Measurements from ENCODE around the gene CFAP45. TPM values are rescaled to one million over a fixed set of nuclear protein-coding genes. Genes with fewer than 3 reads are reported as not detected.

The CFAP45 gene
- total and polyA plus RNA-seq, 9 of the 15 experiments (the other 6 are each of a cell fraction or from before 2014, with no cell fraction given): 0.65 to 2.4 (median 1.5) TPM

DNA sequence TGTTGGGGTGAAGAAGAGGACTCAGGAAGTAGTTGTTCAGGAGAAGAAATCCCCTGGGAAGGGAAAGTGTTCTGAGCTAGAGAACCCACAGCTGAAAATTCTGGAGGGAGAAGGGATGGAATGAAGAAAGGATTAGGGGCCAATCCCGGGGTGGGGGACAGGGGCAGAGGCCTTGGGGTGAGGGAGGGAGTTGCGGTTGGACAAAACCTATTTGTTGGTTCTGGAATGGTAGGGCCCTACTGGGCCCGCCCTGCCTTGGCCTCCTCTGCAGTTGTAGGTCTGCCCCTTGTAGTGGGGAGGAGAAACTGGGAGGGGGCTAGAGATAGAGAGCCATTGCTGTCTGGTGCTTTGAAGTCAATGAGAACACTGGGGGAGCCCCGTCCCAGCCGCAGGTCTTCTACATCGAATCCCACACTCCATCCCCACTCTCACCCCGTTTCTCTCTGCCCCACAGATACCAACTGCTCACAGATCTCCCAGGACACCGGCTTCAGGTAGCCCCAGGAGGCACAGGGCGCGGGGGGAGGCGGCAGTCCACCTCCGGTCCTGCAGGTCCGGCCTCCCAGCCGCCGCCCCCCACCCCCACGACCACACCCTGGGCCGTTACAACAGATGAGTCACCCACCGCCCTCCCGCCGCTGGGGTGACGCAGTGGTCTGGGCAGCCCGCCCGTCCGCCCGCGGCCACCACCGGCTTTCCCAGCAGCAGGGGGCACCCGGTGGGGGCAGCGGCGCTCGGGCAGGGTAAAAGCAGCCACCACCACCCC, 24.2 kb upstream of the CFAP45 start (continued):
- TF ChIP-seq PHF20 (IDR thresholded peaks at IDR 0.05; ENCODE audit: partially characterized antibody) (no peak), ETV5 (CRISPR knock-in tag; IDR thresholded peaks at IDR 0.05; ENCODE audit: low read depth) (peak; percentile 79), ZNF76 (CRISPR knock-in tag; IDR thresholded peaks at IDR 0.05; ENCODE audit: borderline replicate concordance) (no peak), MAFF (IDR thresholded peaks at IDR 0.05; ENCODE audit: low read length) (no peak), XRCC5 (IDR thresholded peaks at IDR 0.05; ENCODE audit: low read depth, low read length) (no peak), ZNF41 (CRISPR knock-in tag; conservative IDR thresholded peaks at IDR 0.05) (no peak), SPI1 (IDR thresholded peaks at IDR 0.05; ENCODE audit: borderline replicate concordance, low read depth, low read length) (no peak), MIER1 (IDR thresholded peaks at IDR 0.05; ENCODE audit: low read depth) (no peak), ELF1 (tag; IDR thresholded peaks at IDR 0.05) (no peak), MEIS2 (IDR thresholded peaks at IDR 0.05; ENCODE audit: partially characterized antibody) (no peak), ZBED1 (IDR thresholded peaks at IDR 0.05) (no peak), THRAP3 (IDR thresholded peaks at IDR 0.05; ENCODE audit: borderline replicate concordance) (0 out of 2 replicates have a peak, but pooled peaks have one; percentile 22), NR4A1 (CRISPR knock-in tag; IDR thresholded peaks at IDR 0.05) (no peak), NR4A1 (tag; IDR thresholded peaks at IDR 0.05) (no peak), CBFA2T3 (IDR thresholded peaks at IDR 0.05) (peak; percentile 59), SMARCA4 (IDR thresholded peaks at IDR 0.05) (peak; percentile 66), XRCC3 (IDR thresholded peaks at IDR 0.05) (no peak)
- TF ChIP-seq, protein P1, sequence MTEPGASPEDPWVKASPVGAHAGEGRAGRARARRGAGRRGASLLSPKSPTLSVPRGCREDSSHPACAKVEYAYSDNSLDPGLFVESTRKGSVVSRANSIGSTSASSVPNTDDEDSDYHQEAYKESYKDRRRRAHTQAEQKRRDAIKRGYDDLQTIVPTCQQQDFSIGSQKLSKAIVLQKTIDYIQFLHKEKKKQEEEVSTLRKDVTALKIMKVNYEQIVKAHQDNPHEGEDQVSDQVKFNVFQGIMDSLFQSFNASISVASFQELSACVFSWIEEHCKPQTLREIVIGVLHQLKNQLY (CRISPR knock-in tag; conservative IDR thresholded peaks at IDR 0.05): no peak
- TF ChIP-seq, protein P2, sequence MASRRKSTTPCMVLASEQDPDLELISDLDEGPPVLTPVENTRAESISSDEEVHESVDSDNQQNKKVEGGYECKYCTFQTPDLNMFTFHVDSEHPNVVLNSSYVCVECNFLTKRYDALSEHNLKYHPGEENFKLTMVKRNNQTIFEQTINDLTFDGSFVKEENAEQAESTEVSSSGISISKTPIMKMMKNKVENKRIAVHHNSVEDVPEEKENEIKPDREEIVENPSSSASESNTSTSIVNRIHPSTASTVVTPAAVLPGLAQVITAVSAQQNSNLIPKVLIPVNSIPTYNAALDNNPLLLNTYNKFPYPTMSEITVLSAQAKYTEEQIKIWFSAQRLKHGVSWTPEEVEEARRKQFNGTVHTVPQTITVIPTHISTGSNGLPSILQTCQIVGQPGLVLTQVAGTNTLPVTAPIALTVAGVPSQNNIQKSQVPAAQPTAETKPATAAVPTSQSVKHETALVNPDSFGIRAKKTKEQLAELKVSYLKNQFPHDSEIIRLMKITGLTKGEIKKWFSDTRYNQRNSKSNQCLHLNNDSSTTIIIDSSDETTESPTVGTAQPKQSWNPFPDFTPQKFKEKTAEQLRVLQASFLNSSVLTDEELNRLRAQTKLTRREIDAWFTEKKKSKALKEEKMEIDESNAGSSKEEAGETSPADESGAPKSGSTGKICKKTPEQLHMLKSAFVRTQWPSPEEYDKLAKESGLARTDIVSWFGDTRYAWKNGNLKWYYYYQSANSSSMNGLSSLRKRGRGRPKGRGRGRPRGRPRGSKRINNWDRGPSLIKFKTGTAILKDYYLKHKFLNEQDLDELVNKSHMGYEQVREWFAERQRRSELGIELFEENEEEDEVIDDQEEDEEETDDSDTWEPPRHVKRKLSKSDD (conservative IDR thresholded peaks at IDR 0.05; ENCODE audit: low read length): no peak
- TF ChIP-seq, protein P3, sequence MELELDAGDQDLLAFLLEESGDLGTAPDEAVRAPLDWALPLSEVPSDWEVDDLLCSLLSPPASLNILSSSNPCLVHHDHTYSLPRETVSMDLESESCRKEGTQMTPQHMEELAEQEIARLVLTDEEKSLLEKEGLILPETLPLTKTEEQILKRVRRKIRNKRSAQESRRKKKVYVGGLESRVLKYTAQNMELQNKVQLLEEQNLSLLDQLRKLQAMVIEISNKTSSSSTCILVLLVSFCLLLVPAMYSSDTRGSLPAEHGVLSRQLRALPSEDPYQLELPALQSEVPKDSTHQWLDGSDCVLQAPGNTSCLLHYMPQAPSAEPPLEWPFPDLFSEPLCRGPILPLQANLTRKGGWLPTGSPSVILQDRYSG (tag; conservative IDR thresholded peaks at IDR 0.05; ENCODE audit: low read depth): no peak
- TF ChIP-seq, protein P4, sequence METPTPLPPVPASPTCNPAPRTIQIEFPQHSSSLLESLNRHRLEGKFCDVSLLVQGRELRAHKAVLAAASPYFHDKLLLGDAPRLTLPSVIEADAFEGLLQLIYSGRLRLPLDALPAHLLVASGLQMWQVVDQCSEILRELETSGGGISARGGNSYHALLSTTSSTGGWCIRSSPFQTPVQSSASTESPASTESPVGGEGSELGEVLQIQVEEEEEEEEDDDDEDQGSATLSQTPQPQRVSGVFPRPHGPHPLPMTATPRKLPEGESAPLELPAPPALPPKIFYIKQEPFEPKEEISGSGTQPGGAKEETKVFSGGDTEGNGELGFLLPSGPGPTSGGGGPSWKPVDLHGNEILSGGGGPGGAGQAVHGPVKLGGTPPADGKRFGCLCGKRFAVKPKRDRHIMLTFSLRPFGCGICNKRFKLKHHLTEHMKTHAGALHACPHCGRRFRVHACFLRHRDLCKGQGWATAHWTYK (CRISPR knock-in tag; IDR thresholded peaks at IDR 0.05): no peak
- TF ChIP-seq, protein P5, sequence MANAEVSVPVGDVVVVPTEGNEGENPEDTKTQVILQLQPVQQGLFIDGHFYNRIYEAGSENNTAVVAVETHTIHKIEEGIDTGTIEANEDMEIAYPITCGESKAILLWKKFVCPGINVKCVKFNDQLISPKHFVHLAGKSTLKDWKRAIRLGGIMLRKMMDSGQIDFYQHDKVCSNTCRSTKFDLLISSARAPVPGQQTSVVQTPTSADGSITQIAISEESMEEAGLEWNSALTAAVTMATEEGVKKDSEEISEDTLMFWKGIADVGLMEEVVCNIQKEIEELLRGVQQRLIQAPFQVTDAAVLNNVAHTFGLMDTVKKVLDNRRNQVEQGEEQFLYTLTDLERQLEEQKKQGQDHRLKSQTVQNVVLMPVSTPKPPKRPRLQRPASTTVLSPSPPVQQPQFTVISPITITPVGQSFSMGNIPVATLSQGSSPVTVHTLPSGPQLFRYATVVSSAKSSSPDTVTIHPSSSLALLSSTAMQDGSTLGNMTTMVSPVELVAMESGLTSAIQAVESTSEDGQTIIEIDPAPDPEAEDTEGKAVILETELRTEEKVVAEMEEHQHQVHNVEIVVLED (CRISPR knock-in tag; IDR thresholded peaks at IDR 0.05): no peak

Measured in K562 (cell line).